ENCODE results near the gene EIF3I.

EIF3I gene

GRCh38 chr1:32221980-32222755 is at the start of gene EIF3I, which contains the start of gene TMEM234:
Gene EIF3I (plus strand): TSS chr1:32222407. CDS start chr1:32222442, 35 bp downstream.
Gene TMEM234 (minus strand): TSS chr1:32222353. CDS start chr1:32222322, 31 bp downstream.
- Histone ChIP-seq H3K4me1 (ENCODE audit: insufficient read depth, low read length, severe bottlenecking) (peaks cover 31% of the 10 kb centered on the region), H3K9me2 (ENCODE audit: low read depth, low read length) (no peaks in the 10 kb centered on the region), H3K79me2 (ENCODE audit: insufficient read depth, low read length) (peaks cover 15% of the 10 kb centered on the region)

DNA sequence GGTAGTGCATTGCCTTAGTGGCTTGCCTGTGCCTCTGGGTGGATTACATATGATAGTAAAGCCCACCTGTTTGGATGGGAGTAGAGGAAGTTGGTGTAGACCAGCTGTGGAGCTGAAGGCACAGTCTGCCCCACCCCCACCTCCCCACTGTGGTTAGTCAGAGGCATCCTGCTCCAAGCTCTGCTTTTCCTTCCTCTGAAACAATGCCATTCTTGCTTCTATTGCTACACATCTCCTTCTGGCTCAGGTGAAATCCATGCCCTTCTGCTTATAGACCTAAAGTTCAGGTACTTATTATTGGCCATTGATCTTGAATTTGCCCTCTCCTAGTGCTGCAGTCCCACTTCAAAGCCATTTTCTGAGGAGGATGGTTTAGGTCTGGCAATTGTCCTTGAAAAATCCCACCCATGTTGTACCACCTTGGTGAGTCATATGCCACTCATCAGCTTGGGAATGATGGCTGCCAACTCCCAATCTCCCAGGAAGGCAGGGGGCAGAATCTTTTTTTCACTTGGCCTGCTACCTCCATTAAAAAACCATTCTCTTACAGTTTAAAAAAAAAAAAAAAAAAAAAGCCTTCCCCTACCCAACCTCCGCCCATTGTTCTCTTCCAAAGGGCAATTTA is 49.5 kb upstream of the EIF3I start:
- Histone ChIP-seq H3K4me3 (ENCODE audit: low read depth, low read length, poor library complexity, severe bottlenecking) (no peak overlapping the region), H3K79me2 (ENCODE audit: insufficient read depth, low read length) (no peaks in the 10 kb centered on the region), H3K27me3 (ENCODE audit: insufficient read depth, low read length) (no peaks in the 10 kb centered on the region), H3K36me3 (ENCODE audit: insufficient read depth, low read length) (peaks cover 66% of the 10 kb centered on the region), H3K9ac (ENCODE audit: low read length) (no peak overlapping the region), H3K27ac (ENCODE audit: low read depth, low read length, poor library complexity, severe bottlenecking) (no peak overlapping the region), H3K4me1 (ENCODE audit: insufficient read depth, low read length, severe bottlenecking) (no peaks in the 10 kb centered on the region), H3K9me3 (ENCODE audit: low read length) (no peaks in the 10 kb centered on the region), H2AFZ (ENCODE audit: low read length) (no peak overlapping the region), H3K4me2 (ENCODE audit: low read length) (no peak overlapping the region), H3F3A (ENCODE audit: insufficient read depth, low read length) (no peaks in the 10 kb centered on the region), H3K9me2 (ENCODE audit: low read depth, low read length) (no peaks in the 10 kb centered on the region), H4K20me1 (ENCODE audit: insufficient read depth, low read length) (no peaks in the 10 kb centered on the region)
- TF ChIP-seq EZH2 (IDR thresholded peaks at IDR 0.05; ENCODE audit: borderline replicate concordance, low read length) (no peak), CTCF (IDR thresholded peaks at IDR 0.05; ENCODE audit: low read length) (no peak)

More at GRCh38 chr1:32221980-32222755, at the start of gene EIF3I, which contains the start of gene TMEM234:
- Histone ChIP-seq H3K9ac (ENCODE audit: low read length) (peak within 1 kb of the TSS; percentile 84), H3K9me3 (ENCODE audit: low read length) (no peaks in the 10 kb centered on the region), H3K4me3 (ENCODE audit: low read depth, low read length, poor library complexity, severe bottlenecking) (peak within 1 kb of the TSS; percentile 84), H3K36me3 (ENCODE audit: insufficient read depth, low read length) (peaks cover 28% of the 10 kb centered on the region), H3F3A (ENCODE audit: insufficient read depth, low read length) (no peaks in the 10 kb centered on the region), H3K27ac (ENCODE audit: low read depth, low read length, poor library complexity, severe bottlenecking) (peak within 1 kb of the TSS; percentile 73), H2AFZ (ENCODE audit: low read length) (no peak within 1 kb of the TSS), H3K4me2 (ENCODE audit: low read length) (peak within 1 kb of the TSS; percentile 62), H3K27me3 (ENCODE audit: insufficient read depth, low read length) (no peaks in the 10 kb centered on the region), H4K20me1 (ENCODE audit: insufficient read depth, low read length) (no peaks in the 10 kb centered on the region)
- TF ChIP-seq EZH2 (IDR thresholded peaks at IDR 0.05; ENCODE audit: borderline replicate concordance, low read length) (no peak), CTCF (IDR thresholded peaks at IDR 0.05; ENCODE audit: low read length) (no peak)

DNA sequence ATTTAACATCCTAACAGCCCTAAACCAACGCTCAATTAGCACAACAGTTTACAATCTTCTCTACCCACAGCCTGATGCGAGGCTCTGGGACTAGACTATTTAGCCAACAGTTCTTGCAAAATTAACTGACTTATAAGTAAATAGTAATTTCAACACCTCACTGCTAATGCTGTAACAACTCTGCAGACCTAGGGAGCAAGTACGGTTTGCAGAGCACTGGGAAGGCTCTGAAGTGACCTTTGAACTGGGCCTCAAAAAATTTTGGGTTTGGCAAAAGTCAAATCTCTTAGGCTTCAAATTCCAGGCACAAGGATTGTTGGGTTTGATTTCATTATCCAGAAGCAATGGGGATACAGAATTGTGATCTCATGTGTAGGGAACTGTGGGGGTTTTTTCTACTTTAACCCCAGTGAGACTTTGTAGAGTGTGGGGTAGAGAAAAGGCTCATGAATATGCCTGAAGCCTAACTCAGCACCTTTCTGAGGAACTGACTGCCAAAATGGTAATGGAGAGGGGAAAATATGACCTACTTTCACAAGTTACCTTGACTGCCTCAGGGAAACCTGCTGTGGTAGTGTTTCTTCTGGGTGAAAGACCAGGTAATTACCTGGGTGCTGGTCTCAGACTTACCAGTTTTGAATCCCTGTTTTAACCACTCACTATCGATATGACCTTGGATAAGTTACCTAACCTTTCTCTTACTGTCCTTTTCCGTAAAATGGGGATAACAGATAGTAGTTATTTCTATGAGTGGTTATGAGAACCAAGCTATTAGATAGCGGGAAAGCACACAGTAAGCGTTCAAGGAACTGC is 43.6 kb upstream of the EIF3I start:
- no peaks in the 10 kb centered on the region for H3K9me2 ChIP-seq (ENCODE audit: low read depth, low read length)
- peaks cover 22% of the 10 kb centered on the region for H3K79me2 ChIP-seq (ENCODE audit: insufficient read depth, low read length)
- TF ChIP-seq EZH2 (IDR thresholded peaks at IDR 0.05; ENCODE audit: borderline replicate concordance, low read length) (no peak), CTCF (IDR thresholded peaks at IDR 0.05; ENCODE audit: low read length) (no peak)
- H3K4me2 ChIP-seq (ENCODE audit: low read length), result peak overlapping the region; percentile 73
- H3K9ac ChIP-seq (ENCODE audit: low read length), result peak overlapping the region; percentile 87
- peaks cover 41% of the 10 kb centered on the region for H3K36me3 ChIP-seq (ENCODE audit: insufficient read depth, low read length)
- H2AFZ ChIP-seq (ENCODE audit: low read length), result no peak overlapping the region
- H3K27ac ChIP-seq (ENCODE audit: low read depth, low read length, poor library complexity, severe bottlenecking), result peak overlapping the region; percentile 68
- no peaks in the 10 kb centered on the region for H3K27me3 ChIP-seq (ENCODE audit: insufficient read depth, low read length)
- H3K9me3 ChIP-seq (ENCODE audit: low read length), result no peaks in the 10 kb centered on the region
- H3F3A ChIP-seq (ENCODE audit: insufficient read depth, low read length), result no peaks in the 10 kb centered on the region
- H3K4me1 ChIP-seq (ENCODE audit: insufficient read depth, low read length, severe bottlenecking), result peaks cover 25% of the 10 kb centered on the region
- H4K20me1 ChIP-seq (ENCODE audit: insufficient read depth, low read length), result no peaks in the 10 kb centered on the region
- H3K4me3 ChIP-seq (ENCODE audit: low read depth, low read length, poor library complexity, severe bottlenecking), result peak overlapping the region; percentile 79

Measured in OCI-LY1 (cell line).